NOMO-1 treated with DMSO at 0.1 percent for 48 hours (cell line): ENCODE data around the gene RUNX3.

Source experiments
- DNase-seq: peaks from one replicate; lab custom pipeline; 2025; ENCODE audit not compliant: unreplicated experiment; lab: John Stamatoyannopoulos, UW

The RUNX3 gene

GRCh38 chr1:24888971-24889676 lies 41.0 kb downstream of the RUNX3 start:
- no peak for DNase-seq

- DNase-seq: no peak
Measured at GRCh38 chr1:24888061-24888970, 41.8 kb downstream of the RUNX3 start.

GRCh38 chr1:24886241-24886640 lies 43.8 kb downstream of the RUNX3 start:
- no peak for DNase-seq

GRCh38 chr1:24884751-24885150 lies 45.3 kb downstream of the RUNX3 start:
- DNase-seq: no peak

GRCh38 chr1:24881034-24881433 lies 49.0 kb downstream of the RUNX3 start:
- DNase-seq: no peak

GRCh38 chr1:24878775-24879742 lies 51.0 kb downstream of the RUNX3 start:
- no peak for DNase-seq

- DNase-seq: no peak
Measured at GRCh38 chr1:24878045-24878444, 52.0 kb downstream of the RUNX3 start.

GRCh38 chr1:24875991-24876506 lies 54.0 kb downstream of the RUNX3 start:
- DNase-seq: no peak

- no peak for DNase-seq
Measured at GRCh38 chr1:24875257-24875656, 54.8 kb downstream of the RUNX3 start.

- DNase-seq: no peak
Measured at GRCh38 chr1:24874611-24875234, 55.4 kb downstream of the RUNX3 start.

- no peak for DNase-seq
Measured at GRCh38 chr1:24874056-24874455, 56.0 kb downstream of the RUNX3 start.

GRCh38 chr1:24873148-24873547 lies 56.9 kb downstream of the RUNX3 start:
- no peak for DNase-seq

GRCh38 chr1:24872061-24872850 lies 57.8 kb downstream of the RUNX3 start:
- DNase-seq: peak; percentile 89

GRCh38 chr1:24871306-24871901 lies 58.7 kb downstream of the RUNX3 start:
- no peak for DNase-seq

- DNase-seq: no peak
Measured at GRCh38 chr1:24870551-24871195, 59.4 kb downstream of the RUNX3 start.

GRCh38 chr1:24868016-24868875 lies 61.8 kb downstream of the RUNX3 start:
- DNase-seq: no peak

- no peak for DNase-seq
Measured at GRCh38 chr1:24867084-24867870, 62.8 kb downstream of the RUNX3 start.
